ENCODE results near the gene RCOR1.

The RCOR1 gene

DNA sequence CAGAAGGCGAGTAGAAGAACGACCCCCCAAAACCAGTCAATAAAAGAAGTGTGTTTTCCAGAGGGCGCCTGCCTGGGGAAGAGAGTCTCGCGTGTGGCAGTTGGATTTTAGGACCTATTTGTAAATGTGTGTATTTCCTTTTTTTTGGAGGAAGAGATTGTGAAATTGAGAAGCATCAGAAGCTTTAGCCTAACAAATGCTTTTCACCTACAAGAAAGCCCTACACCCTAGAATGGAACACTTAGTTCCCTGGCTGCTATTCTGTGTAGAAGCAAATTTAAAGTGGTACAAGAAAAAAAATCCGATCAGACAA, 1.3 kb downstream of the RCOR1 start:
- peak overlapping the region; percentile 84 for H3K4me3 ChIP-seq (ENCODE audit: low read depth, low read length)
- TF ChIP-seq, protein P1, sequence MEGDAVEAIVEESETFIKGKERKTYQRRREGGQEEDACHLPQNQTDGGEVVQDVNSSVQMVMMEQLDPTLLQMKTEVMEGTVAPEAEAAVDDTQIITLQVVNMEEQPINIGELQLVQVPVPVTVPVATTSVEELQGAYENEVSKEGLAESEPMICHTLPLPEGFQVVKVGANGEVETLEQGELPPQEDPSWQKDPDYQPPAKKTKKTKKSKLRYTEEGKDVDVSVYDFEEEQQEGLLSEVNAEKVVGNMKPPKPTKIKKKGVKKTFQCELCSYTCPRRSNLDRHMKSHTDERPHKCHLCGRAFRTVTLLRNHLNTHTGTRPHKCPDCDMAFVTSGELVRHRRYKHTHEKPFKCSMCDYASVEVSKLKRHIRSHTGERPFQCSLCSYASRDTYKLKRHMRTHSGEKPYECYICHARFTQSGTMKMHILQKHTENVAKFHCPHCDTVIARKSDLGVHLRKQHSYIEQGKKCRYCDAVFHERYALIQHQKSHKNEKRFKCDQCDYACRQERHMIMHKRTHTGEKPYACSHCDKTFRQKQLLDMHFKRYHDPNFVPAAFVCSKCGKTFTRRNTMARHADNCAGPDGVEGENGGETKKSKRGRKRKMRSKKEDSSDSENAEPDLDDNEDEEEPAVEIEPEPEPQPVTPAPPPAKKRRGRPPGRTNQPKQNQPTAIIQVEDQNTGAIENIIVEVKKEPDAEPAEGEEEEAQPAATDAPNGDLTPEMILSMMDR (IDR thresholded peaks at IDR 0.05; ENCODE audit: insufficient read depth, low read depth, low read length, missing control alignments): no peak
- no peak for DNase-seq (ENCODE audit: low read depth)

DNA sequence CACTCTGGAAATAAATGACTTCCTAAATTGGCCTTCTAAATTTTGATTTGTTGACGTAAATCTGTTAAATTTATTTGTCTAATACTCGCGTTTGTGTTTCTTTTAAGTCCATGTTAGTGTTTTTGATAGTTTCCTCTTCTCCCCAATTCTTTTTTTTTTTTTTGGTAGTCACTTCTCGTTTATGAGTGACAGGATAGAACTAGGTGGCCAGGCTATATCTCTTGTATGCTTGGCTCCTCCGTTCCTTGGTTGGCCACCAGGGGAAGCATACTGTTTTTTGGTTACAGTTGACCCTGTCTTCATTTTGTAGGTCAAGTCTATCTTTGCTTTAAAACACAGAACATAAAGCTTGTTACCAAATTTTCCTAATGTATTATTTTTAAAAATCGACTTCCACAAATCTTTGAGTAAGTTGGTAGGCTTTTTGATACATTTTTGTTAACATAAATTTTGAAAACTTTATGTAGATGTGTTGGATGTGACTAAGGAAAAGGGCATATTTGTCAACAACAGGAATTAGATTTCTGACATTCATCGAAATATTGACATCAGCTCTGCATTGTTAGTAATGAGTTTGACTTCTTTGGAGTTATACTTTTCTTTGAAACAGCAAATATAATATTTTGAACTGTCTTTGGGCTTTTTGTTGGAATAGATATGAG, 2.2 kb downstream of the RCOR1 start:
- H3K4me3 ChIP-seq (ENCODE audit: low read depth, low read length): peak overlapping the region; percentile 84
- TF ChIP-seq, protein P1 (IDR thresholded peaks at IDR 0.05; ENCODE audit: insufficient read depth, low read depth, low read length, missing control alignments): peak; percentile 88
- DNase-seq (ENCODE audit: low read depth): peak; percentile 89

DNA sequence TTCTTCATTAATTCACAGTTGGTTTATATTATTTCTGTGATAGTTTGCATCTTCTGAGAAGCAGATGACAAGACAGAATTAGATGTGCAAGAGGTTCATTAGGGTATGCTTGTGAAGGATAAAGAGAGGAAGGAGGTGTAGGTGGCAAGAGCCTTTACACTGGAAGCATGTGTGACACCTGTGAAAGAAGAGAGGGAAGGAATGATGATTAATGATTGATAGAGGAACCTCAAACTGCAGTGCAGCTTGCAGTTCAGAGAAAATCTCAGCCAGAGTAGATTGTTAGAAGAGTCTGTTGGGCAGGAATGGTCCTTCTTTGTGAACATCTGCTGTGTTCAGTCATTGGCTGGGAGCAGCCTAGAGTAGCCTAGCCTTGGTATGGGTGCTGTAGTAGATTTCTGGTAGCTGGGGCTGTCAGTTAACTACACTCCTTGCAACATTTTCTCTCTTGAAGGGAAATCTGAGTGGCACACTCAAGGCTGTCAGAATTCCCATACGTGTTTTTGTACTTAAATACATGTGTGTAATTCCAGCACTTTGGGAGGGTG, 9.0 kb downstream of the RCOR1 start:
- no peak for DNase-seq (ENCODE audit: low read depth)
- TF ChIP-seq, protein P1 (IDR thresholded peaks at IDR 0.05; ENCODE audit: insufficient read depth, low read depth, low read length, missing control alignments): no peak
- H3K4me3 ChIP-seq (ENCODE audit: low read depth, low read length): no peak overlapping the region

DNA sequence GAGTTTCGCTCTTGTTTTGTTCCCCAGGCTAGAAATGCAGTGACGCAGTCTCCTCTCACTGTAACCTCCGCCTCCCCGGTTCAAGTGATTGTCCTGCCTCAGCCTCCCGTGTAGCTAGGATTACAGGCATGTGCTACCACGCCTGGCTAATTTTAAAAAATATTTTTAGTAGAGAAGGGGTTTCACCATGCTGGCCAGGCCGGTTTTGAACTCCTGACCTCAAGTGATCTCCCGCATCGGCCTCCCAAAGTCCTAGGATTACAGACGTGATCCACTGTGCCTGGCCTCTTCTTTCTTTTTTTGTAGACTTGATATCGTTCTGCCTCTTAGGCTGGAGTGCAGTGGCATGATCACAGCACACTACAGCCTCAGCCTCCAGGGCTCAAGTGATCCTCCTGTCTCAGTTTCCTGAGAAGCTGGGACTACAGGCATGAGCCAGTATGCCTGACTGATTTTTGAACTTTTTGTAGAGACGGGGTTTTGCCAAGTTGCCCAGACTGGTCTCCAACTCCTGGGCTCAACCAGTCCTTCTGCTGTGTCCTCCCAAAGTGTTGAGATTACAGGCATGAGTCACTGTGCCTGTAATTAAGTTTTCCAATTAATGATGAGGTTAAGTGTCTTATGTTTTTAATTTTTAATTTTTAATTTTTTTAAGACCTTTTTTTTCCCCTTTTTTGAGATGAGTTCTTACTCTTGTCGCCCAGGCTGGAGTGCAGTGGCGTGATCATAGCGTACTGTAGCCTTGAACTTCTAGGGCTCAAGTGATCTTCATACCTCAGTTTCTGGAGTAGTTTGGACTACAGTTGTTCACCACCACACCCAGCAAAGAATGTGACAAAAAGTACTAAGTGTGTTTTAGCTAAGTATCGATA, 10.2 kb downstream of the RCOR1 start:
- peak; percentile 29 for DNase-seq (ENCODE audit: low read depth)
- TF ChIP-seq, protein P1 (IDR thresholded peaks at IDR 0.05; ENCODE audit: insufficient read depth, low read depth, low read length, missing control alignments): no peak
- no peak overlapping the region for H3K4me3 ChIP-seq (ENCODE audit: low read depth, low read length)

DNA sequence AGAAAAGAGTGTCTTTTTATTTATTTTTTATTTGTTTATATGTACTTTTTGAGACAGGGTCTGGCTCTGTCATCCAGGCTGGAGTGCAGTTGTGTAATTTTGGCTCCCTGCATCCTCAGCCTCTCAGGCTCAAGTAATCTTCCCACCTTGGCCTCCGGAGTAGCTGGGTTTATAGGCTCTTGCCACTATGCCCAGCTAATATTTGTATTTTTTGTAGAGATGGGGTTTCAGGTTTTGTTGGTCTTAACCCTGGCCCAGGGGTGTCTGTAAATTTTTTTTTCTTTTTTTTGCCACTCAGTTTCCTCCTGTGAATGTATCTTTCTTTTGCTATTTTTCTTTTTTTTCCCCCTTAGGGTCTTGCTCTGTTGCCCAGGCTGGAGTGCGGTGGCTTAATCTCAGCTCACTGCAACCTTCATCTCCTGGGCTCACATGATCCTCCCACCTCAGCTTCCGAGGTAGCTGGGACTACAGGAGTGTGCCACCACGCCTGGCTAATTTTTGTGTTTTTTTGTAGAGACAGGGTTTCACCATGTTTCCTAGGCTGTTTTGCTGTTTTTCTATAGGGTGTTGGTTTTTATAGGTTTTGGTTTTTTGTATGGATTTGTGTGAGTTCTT, 11.0 kb downstream of the RCOR1 start:
- DNase-seq (ENCODE audit: low read depth): no peak
- H3K4me3 ChIP-seq (ENCODE audit: low read depth, low read length): no peak overlapping the region
- TF ChIP-seq, protein P1 (IDR thresholded peaks at IDR 0.05; ENCODE audit: insufficient read depth, low read depth, low read length, missing control alignments): no peak

DNA sequence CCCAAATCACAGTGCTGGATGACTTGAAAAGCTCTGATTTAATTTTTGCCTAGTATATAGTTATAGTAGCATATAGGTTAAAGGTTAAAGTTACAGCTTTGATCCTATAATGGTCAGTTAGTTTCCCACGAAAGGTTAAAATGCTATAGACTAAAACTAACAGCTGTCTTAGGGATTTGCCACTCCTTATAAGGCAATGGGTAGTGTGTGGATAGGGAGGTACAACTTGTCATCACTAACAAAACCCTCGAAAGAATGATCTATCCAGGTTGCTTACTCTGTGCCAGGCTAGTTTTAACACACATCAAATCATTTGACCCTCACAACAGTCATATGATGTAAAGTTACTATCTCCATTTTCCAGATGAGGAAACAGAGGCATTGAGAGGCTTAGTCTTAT, 11.7 kb downstream of the RCOR1 start:
- TF ChIP-seq, protein P1 (IDR thresholded peaks at IDR 0.05; ENCODE audit: insufficient read depth, low read depth, low read length, missing control alignments): no peak
- H3K4me3 ChIP-seq (ENCODE audit: low read depth, low read length): no peak overlapping the region
- no peak for DNase-seq (ENCODE audit: low read depth)
